GM21825 (cell line): Measurements from ENCODE around the gene CHORDC1.
A peak's percentile ranks its signal among the peaks of the same experiment; 100 is the strongest.
"Not testable (repeated sequence)": the region's sequence is repeated elsewhere in the genome, so short reads cannot be mapped to it uniquely, and the experiment has no call there.

ENCODE experiments used
- ATAC-seq: cut with Tn5 transposase; IDR thresholded peaks from one replicate; pipeline ENCODE4 v1.9.1; 2021; ENCODE audit warnings: mild to moderate bottlenecking, moderate library complexity; ENCODE audit not compliant: unreplicated experiment

Gene CHORDC1

DNA sequence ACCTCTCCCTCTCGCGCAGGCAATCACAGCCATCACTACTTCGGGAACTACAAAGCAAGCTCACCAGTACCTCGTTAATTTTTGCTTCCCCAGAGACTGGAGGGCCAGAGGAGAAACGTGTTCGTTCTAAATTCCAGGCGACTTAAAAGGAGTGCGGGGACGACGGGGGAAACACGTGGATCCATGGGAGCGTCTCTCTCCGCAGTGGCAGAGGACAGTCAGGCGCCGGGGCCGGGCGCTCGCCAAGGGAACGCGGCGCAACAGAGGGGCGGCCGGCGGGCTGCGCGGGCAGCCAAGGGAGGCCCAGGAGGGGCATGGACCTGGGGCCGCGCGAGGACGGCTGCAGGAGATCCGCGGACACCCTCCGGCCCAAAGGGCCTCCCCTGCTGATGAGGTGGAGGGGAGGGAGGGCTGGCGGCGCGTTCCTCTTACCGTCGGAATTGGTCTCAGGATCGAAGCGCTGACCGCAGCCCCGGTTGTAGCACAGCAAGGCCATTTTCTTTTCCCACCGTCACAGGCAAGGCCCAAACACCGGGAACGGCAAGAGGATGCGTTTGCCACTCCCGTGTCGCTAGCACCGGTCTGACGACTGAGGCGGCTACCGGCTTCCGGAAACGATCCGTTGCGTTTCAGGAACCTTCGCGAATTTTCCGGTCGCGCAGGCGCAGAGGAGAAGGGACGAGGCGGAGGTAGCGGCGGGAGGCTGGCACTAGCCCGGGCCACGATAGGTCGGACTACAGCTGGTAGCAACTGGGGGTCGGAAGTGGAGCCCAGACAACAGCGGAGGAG, at the start of gene CHORDC1:
Gene CHORDC1 (minus strand): TSS at position 591 of the 789 bp plus-strand sequence. CDS start 95 bp downstream, at position 496.
- peak; percentile 93 for ATAC-seq

DNA sequence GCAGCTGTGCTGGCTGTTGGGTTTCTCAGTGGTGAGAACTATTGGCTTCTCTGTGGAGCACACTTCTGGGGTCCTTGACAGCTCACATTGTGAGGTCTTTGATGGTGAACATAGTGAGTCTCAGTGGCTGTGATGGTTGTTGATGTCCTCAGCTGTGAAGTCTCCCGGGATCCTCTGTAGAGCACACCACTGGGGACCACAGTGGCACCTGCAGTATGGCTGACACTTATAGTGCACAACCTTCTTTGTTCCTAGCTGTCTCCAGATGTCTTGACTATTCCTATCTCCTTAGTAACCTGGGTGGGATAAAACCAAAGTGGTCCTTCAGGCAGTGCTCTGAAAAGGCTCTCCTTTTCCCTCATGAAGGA, 34.3 kb upstream of the CHORDC1 start:
- no peak for ATAC-seq

DNA sequence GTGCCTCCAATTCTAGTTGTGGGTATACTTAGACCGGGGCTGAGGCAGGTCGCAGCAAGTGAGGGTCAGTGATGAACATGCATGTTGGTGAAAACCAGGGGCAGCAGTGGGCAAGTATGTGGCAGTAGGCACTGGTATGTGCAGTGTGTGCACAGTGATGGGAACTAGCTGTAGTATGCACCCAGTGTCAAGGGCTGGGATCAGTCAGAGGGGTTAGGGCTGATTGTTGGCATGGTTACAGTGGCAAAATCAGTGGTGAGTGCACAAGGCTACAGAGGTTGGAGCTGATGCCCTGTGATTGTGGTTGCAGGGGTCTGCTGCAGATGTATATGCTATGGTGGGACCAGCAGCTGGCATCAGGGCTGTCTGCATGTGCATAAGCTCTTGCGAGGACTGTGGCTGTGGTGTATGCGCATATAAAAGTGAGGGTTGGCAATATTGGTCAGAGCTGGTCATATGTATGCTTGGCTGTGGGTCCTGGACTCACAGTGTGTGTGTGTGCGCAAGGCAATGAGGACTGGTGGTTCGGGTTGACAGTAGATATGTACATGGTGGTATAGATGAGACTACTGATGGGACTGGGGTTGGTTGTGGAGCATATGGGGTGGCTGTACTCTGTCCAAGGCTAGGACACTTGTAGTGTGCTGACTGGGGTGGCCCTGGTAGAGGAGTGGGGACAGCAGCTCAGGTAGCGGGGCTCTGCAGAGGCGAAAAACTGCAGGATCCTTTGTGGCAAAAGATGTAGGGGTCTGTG, 33.7 kb upstream of the CHORDC1 start:
- ATAC-seq, result no peak

DNA sequence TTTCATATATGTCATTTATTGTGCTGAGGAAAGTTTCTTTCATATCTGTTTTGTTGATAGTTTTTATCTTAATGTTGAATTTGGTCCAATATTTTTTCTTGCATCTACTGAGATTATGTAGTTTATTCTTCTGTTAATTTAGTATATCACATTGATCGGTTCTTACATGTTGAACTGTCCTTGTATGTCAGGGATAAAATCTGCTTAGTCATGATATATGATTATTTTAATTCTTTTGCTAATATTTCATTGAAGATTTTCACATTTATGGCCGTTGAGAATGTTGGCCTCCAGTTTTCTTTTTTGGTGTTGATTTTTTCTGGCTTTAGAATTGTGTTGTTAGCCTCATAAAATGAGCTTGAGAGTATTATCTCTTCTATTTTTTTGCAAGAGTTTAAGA, 31.2 kb upstream of the CHORDC1 start:
- no peak for ATAC-seq

DNA sequence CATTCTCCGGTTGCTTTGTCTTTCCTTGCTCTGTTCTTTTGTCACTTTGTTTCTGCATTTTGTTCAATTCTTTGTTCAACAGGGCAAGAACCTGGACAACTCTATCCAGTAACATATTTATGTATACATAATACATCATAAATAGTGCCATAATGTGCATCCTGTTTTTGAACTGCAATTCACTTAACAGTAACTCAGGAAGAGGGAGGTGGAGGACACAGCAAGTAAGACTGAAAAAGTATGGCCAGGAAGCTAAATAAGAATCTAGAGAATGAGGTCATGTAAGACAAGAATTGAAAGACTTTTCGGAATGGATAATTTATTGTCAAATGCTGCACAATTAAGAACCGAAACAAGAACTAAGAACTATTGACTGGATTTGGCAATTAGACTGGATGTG, 29.2 kb upstream of the CHORDC1 start:
- no peak for ATAC-seq

DNA sequence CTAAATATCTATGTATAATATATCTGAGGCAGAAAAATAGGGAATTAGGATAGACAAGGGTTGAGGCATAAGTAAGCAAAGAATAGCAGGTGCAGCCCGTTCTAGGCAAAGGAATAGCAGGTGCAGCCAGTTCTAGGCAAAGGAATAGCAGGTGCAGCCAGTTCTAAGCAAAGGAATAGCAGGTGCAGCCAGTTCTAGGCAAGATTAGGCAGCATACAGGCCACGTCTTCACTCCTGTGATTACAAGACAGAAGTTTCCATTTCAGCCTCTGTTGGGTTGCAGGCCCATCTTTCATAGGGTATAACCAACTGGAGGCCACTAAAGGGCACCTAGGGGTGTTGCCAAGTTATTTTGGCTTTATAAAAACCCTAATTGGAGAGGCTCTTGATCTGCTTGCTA, 28.8 kb upstream of the CHORDC1 start:
- ATAC-seq, result no peak

DNA sequence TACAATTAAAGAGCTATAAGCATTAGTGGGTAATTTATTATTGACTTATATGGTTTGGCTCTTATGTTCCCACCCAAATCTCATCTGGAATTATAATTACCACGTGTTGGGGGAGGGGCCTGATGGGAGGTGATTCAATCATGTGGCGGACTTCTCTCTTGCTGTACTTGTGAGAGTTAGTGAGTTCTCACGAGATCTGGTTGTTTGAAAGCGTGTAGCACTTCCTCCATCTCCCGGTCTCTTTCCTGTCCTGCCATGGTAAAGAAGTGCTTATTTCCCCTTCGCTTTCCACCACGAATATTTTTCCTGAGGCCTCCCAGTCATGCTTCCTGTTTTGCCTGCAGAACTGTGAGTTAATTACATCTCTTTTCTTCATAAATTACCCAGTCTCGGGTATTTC, 28.1 kb upstream of the CHORDC1 start:
- ATAC-seq, result no peak

DNA sequence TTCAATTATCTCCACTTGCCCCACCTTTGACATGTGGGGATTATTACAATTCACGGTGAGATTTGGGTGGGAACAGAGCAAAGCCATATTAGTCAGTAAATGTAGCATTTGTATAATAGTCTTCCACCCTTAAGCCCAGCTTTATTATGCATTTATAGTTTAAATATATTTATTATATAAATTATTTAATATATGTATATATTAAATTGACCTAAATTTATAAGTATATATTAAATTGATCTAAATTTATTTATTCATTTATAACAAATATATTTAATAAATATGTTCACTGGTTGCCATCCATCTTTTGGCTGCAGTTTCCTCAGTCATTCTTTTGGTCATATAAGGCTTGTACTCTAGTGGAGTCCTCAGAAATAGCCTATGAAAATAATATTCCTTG, 23.6 kb upstream of the CHORDC1 start:
- no peak for ATAC-seq

DNA sequence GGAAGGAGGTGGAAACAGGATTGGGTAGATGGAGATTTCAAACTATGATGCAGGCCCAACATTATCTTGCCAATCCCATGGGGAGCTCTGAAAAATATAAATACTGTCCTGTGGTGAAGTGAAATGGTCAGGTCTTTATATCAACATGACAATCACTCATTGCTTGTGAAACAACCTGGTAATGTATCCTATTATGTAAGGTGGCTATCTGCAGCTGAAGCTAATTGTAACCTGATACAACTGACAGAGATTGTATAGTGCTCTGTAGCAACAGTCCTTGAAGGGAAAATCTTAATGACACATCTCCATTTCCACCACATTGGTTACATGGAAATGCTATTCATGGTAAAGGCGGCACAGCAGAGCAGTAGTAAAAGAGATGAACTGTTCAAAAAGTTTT, 20.7 kb upstream of the CHORDC1 start:
- no peak for ATAC-seq

DNA sequence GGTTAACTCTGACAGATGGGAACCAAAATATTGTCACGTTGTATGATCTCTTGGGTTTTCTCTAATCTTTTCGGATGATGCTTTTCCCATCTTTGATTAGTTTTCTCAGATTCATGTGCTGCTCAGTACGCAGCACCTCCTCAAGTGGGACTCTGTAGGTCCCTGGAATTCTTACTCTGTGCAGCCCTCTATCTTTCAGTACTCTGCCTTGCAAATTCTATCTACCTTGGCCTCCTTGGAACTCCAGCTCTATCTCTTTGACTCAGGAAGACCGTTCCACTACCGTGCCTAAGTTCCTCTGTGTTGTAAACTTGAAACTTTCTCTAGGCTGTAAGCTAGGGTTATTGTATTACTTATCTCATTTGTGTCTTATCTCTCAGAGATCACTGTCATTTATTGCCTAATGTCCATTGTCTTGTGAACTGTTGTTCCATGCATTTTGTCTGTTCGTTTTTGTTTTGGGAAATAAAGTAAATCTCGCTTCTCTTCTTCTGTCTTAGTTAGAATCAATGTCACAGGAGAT, 20.1 kb upstream of the CHORDC1 start:
- no peak for ATAC-seq

DNA sequence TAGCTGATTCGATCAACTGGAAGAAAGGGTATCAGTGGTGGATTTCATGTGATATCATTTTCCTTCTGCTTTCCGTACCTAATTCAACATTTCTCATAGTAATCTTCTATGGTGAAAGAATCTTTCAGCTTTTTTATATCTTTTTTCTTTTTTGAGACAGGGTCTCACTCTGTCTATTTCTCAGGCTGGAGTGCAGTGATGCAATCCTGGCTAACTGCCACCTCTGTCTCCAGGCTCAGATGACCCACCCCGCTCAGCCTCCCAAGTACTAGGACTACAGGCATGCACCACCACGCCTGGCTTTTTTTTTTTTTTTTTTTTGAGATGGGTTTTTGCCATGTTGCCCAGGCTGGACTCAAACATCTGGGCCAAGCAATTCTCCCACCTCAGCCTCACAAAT, 18.6 kb upstream of the CHORDC1 start:
- no peak for ATAC-seq

DNA sequence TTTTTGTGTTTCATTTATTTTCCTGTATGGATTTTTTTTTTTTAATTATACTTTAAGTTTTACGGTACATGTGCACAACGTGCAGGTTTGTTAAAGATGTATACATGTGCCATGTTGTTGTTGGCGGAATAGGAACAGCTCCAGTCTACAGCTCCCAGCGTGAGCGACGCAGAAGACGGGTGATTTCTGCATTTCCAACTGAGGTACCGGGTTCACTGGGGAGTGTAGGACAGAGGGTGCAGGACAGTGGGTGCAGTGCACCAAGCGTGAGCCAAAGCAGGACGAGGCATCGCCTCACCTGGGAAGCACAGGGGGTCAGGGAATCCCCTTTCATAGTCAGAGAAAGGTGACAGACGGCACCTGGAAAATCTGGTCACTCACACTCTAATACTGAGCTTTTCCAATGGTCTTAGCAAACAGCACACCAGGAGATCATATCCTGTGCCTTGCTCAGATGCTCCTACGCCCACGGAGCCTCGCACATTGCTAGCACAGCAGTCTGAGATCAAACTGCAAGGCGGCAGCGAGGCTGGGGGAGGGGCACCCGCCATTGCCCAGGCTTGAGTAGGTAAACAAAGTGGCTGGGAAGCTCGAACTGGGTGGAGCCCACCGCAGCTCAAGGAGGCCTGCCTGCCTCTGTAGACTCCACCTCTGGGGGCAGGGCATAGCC, 17.3 kb upstream of the CHORDC1 start:
- not testable (repeated sequence) for ATAC-seq

DNA sequence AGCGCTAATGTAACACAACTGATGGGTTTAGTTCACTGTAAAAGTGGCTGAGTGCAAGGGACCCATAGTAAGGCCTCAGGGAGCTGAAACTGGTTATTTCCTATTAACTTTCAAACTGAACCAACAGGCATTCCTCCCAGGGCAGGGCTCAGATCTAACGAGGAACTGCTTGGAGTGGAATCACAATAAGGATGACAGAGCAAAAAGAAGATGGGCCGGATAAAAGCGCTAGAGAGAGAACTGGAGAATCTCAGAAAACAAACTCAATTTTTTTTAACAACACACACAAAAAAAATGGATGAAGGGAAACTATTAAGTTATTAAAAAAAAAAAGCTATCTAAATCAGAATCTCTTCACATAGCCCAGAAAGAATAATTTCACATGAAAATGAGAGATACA, 14.2 kb upstream of the CHORDC1 start:
- ATAC-seq, result no peak

DNA sequence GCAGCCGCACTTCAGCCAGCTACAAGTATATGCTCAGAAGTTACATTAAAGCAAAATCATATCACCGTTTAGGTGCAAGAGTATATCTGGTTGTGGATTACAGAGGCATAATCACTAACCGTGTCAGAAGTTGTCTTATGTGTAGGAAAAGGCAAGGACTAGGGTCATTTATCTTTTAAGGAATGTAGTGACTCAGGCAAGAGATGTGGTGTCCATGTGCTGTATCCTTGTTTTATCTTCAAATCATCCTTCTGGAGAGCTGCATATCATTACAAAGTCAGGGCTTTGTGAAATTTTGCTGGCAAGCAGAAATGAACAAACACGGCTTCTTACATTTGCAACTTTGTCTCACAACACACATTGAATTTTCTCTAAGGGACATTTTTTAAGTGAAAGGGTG, 12.7 kb upstream of the CHORDC1 start:
- no peak for ATAC-seq

DNA sequence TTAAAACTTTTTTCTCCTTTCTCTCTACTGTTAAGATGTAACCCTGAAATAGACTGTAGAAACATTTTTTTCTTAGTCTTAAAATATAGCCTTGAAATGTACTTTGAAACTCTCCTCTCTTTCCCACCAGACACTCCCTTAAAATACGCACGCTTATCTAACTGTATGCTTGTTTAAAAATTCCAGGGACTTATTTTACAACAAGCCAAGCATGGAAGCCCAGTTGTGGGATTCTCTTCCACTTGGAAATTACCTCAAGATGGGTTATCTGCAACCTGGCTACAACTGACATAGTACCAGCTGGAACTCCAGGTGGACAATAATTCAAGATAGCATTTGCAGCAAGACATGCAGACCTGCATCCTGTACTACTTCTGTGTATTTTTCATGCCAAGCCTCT, 12.1 kb upstream of the CHORDC1 start:
- no peak for ATAC-seq

DNA sequence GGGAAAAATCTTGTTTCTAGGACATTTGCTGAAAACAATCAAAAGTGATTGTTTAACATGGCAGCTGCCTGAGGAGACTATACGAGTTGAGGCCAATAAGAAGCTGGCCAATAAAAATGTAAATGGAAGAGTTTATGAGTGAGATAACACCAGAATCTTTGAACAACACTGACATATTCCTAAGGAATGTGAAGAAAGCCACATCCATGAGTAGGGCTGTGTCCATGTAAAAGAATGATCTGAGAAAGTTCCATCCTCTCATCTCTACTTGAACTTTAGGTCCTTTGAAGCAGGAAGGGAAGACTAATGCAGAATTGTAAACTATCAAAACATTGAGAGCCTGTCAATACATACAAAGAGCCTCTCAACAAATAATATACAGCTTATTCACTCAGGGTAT, 6.9 kb upstream of the CHORDC1 start:
- no peak for ATAC-seq

DNA sequence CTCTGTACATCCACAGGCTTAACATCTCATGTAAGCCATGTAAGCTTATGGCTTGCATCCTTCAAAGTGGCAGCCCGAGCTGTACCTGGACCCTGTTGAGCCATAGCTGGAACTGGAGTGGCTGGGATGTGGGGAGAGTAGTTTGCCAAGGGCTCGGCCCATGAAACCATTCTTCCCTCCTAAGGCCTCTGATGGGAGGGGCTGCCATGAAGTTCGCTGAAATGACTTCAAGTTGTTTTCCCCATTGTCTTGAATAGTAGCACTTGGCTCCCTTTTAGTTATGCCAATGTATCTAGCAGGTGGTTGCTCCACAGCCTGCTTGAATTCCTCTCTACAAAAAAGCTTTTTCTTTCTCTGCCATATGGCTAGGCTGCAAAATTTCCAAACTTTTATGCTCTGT, 5.2 kb upstream of the CHORDC1 start:
- no peak for ATAC-seq

DNA sequence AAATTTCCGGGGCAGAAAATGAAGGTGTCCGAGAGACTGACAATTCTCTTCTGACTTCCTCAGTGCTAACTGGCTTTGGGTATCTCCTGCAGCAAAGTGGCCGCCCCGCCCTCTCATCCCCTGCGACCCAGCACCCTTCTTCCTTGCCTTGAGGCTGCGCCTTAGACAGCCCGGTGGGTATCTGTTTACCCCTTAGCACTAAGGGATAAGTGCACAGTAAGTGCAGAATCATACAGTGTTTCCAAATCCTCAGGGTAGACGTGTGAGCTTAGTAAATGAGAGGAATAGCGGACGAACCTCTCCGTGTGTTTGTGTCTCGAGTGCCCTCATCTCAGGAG, 368 bp upstream of the CHORDC1 start:
- peak; percentile 44 for ATAC-seq

DNA sequence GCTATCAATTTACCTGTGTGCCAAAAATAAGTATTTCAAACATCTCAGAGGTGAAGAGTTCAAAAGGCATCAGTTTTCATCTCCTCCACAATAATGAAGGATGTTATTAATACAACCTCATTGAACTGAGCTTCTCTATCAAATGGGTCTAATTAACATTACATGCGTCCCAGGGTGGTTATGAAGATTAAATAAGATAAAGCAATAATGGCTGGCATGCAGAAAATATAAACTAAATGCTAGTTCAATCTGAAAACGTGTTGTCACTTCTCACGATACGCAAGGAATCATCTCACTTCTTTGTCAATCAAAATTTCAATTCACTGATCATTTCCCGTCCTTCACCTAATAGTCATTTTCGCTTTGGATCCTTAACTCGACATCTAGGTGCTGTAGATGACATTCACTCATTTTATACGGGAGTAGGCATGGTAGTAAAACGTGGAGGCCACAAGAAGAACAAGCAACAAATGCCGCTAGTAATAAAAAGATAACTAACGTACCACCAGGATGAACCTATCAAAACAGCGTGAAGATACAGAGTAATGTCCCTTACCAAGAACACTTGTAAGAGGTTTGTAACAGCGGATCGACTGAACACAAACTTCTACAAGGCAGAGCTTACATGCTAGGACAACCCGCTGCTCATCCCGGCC, 918 bp downstream of the CHORDC1 start:
- peak; percentile 19 for ATAC-seq

DNA sequence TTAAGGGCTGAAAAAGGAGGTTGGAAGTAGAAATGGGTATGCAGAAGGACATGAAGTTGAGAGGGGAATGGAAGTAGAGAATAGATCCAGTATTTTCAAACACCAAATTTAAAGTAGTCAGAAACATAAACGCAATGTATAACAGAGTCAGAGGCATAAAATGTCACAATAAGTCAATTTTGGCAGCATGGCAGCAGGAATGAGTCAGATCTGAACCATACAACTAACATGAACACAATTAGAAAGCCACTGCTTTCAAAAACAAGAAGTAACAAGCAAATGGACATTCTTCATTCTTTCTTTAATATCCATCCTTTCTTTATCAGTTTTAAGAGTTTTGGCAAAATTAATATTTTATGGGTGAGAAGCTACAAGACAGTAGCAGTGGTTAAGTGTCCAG, 2.5 kb downstream of the CHORDC1 start:
- no peak for ATAC-seq

DNA sequence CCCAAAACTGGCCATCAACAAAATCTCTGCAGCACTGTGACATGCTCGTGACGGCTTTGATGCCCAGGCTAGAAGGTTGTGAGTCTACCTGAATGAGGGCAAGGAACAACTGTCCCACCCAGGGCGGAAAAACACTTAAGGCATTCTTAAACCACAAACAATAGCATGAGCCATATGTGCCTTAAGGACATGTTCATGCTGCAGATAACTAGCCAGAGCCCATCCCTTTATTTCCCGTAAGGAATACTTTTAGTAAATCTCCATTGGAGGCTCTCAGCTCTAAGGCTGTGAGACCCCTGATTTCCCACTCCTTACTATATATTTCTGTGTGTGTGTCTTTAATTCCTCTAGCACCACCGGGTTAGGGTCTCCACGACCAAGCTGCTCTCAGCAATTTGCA, 3.4 kb downstream of the CHORDC1 start:
- no peak for ATAC-seq
